Testis (tissue), 3 donors: ENCODE data around the gene HSPA1B. TPM values are rescaled to one million over a fixed set of nuclear protein-coding genes. Genes with fewer than 3 reads are reported as not detected.
A peak's percentile ranks its signal among the peaks of the same experiment; 100 is the strongest.

Experiments
- DNase-seq: peaks from one replicate; pipeline ENCODE4 v3.0.0-alpha.2; 2019
- H3K27ac ChIP-seq, 2 donors: fragments of 200-600 bp; sonication (generic); one replicate each; pipeline ENCODE4 v1.5.1; 2019
- H3K27me3 ChIP-seq: fragments of 200-600 bp; sonication (generic); one replicate; pipeline ENCODE4 v1.5.1; 2019
- H3K36me3 ChIP-seq: fragments of 200-600 bp; sonication (generic); one replicate; pipeline ENCODE4 v1.5.1; 2017; ENCODE audit warnings: low read depth; ENCODE audit errors: missing control alignments
- H3K4me1 ChIP-seq: fragments of 200-600 bp; sonication (generic); one replicate; pipeline ENCODE4 v1.5.1; 2019
- H3K4me3 ChIP-seq, 2 donors: fragments of 200-600 bp; sonication (generic); one replicate each; pipeline ENCODE4 v1.5.1; 2017 to 2019
- H3K9me3 ChIP-seq: fragments of 200-600 bp; sonication (generic); one replicate; pipeline ENCODE4 v1.5.1; 2017
- CTCF ChIP-seq, 3 experiments: fragments of 450-650 bp in 2 of 3; fragments of 200-600 bp in 1 of 3; sonication (generic) in 1 of 3; IDR thresholded peaks; one replicate each; pipeline ENCODE4 v1.5.1; 2016 to 2019; ENCODE audit warnings: antibody characterized with exemption in 3 of 3, mild to moderate bottlenecking in 2 of 3, moderate library complexity in 1 of 3
- POLR2A ChIP-seq: fragments of 450-650 bp; IDR thresholded peaks from one replicate; pipeline ENCODE4 v1.6.1; 2017; ENCODE audit warnings: antibody characterized with exemption, mild to moderate bottlenecking, moderate library complexity
- WGBS, 2 donors: methylation state at CpG; one replicate each; pipeline ENCODE4 v1.1.5; 2018; 5-methylcytosine and 5-hydroxymethylcytosine counted together
- intact Hi-C: fragments of 100-400 bp; cut with DNase I; formaldehyde crosslinking; loops from one replicate; pipeline ENCODE4 v1.15.1; 2023; ENCODE audit warnings: low total_unique reads
- polyA plus RNA-seq: library from polyadenylated mRNA; stranded (reverse); fragments of 350-450 nt; fragmentation: Illumina TruSeq; extraction: RNeasy Lipid Tissue Mini Kit (QIAGEN cat#74804); gene quantifications from one replicate; pipeline ENCODE4 v1.2.3, GENCODE V29; 2014; ENCODE audit warnings: low read depth, low replicate concordance; ENCODE audit not compliant: insufficient read depth
- total RNA-seq, 2 donors: library from RNA; depleted of rRNA; stranded (reverse); fragments of >200 nt; gene quantifications; one replicate each; pipeline ENCODE4 v1.2.3, GENCODE V29; 2016

The HSPA1B gene
- total and polyA plus RNA-seq, 3 donors from 2014 or later = 127 to 204 (median 167) TPM

- no peak overlapping the region for H3K4me3 ChIP-seq
- WGBS, 2 donors = 44 to 66% methylated on average over 4 of the region's 4 CpGs
- H3K27ac ChIP-seq = peak overlapping the region; percentile 96 to 99
- intact Hi-C loops = no loop called here
- H3K4me1 ChIP-seq = peaks cover 25% of the 10 kb centered on the region
- H3K9me3 ChIP-seq = no peaks in the 10 kb centered on the region
- no peak for TF ChIP-seq CTCF (IDR thresholded peaks at IDR 0.05)
- H3K36me3 ChIP-seq = no peaks in the 10 kb centered on the region
- no peaks in the 10 kb centered on the region for H3K27me3 ChIP-seq
- DNase-seq = no peak
These were observed 2.0 kb upstream of the HSPA1B start for GRCh38 chr6:31825553-31825952.

GRCh38 chr6:31826793-31827285, 699 bp upstream of the HSPA1B start:
- WGBS, 2 donors = 1% methylated on average over 13 of the region's 13 CpGs
- intact Hi-C loops = no loop called here
- peak; percentile 91 for DNase-seq
- Histone ChIP-seq H3K27ac (peak overlapping the region; percentile 96 to 99), H3K27me3 (no peaks in the 10 kb centered on the region), H3K9me3 (no peaks in the 10 kb centered on the region), H3K4me3 (peak overlapping the region; percentile 55 to 69), H3K4me1 (peaks cover 25% of the 10 kb centered on the region), H3K36me3 (no peaks in the 10 kb centered on the region)
- peak in 1 of 3 experiments; percentile 7 for TF ChIP-seq CTCF (IDR thresholded peaks at IDR 0.05)
- peak; percentile 81 for TF ChIP-seq POLR2A

- Histone ChIP-seq H3K27me3 (no peaks in the 10 kb centered on the region), H3K27ac (peak overlapping the region; percentile 88 to 90), H3K4me3 (peak overlapping the region; percentile 42 to 63), H3K36me3 (no peaks in the 10 kb centered on the region), H3K9me3 (no peaks in the 10 kb centered on the region), H3K4me1 (peaks cover 16% of the 10 kb centered on the region)
- intact Hi-C loops = loop anchor here (5.0 kb wide), 1 partner anchor 147 kb away; the partner anchor contains the start of gene LY6G5C
- 0% methylated on average over 15 of the region's 15 CpGs for WGBS, 2 donors
- TF ChIP-seq POLR2A (no peak), CTCF (IDR thresholded peaks at IDR 0.05) (peak; percentile 2 to 35 (median 13))
- DNase-seq = peak; percentile 57
These were observed 2.2 kb downstream of the HSPA1B start for GRCh38 chr6:31829633-31830283.

- Histone ChIP-seq H3K4me1 (peaks cover 17% of the 10 kb centered on the region), H3K27ac (peak overlapping the region; percentile 88 to 90), H3K36me3 (no peaks in the 10 kb centered on the region), H3K9me3 (no peaks in the 10 kb centered on the region), H3K4me3 (peak overlapping the region; percentile 42 to 63), H3K27me3 (no peaks in the 10 kb centered on the region)
- WGBS, 2 donors = 52 to 54% methylated on average over 6 of the region's 6 CpGs
- DNase-seq = no peak
- intact Hi-C loops = loop anchor here (5.0 kb wide), 1 partner anchor 149 kb away; the partner anchor contains the start of gene LY6G5C
- no peak for TF ChIP-seq POLR2A
- no peak for TF ChIP-seq CTCF (IDR thresholded peaks at IDR 0.05)
These were observed 3.4 kb downstream of the HSPA1B start for GRCh38 chr6:31830886-31831335.
